Upper lobe of left lung (tissue), 4 donors: Measurements from ENCODE around the gene NMNAT1.

Experiments used
- CTCF ChIP-seq, 6 experiments: fragments of 450-650 bp in 4 of 6; fragments of 200-600 bp in 2 of 6; sonication (generic) in 2 of 6; IDR thresholded peaks; one replicate each; pipeline ENCODE4 v1.5.1; 2016 to 2019; ENCODE audit warnings: antibody characterized with exemption in 6 of 6
- POLR2AphosphoS5 ChIP-seq, 2 donors: sonication (generic); formaldehyde crosslinking; IDR thresholded peaks; one replicate each; pipeline ENCODE4 v1.5.1; 2017; ENCODE audit warnings: antibody characterized with exemption in 2 of 2

GRCh38 chr1:10027027-10027426 is 83.8 kb downstream of the NMNAT1 start:
- TF ChIP-seq CTCF (IDR thresholded peaks at IDR 0.05) (no peak), POLR2AphosphoS5 (IDR thresholded peaks at IDR 0.05) (no peak)
